Measurements from ENCODE around the gene PRPF6. TPM values are rescaled to one million over a fixed set of nuclear protein-coding genes. Genes with fewer than 3 reads are reported as not detected.

The PRPF6 gene
- total RNA-seq, 2 experiments from 2014 or later = 50.6 to 51.3 TPM

DNA sequence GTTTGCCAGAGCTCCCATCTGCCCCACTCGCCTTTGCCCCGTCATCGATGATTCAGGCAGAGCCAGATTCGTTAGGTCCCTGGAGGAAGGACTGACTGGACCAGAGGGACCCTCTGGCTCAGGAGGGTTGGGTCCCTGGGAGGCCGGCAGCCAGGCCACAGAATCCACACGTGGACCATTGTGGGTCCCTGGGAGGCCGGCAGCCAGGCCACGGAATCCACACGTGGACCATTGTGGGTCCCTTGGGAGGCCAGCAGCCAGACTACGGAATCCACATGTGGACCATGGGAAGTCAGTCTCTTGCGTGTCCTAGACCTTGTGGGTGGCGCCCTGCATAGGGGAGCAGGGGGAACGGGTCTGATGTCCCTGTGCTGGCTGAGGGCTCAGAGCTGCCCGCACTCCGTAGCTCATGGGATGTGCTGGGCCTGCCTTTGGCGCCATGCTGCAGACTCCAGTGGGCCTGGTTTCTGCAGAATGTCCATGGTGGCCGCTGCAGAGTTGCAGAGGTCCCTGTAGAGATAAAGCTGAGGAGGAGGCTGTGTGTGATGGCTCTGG is 48.2 kb upstream of the PRPF6 start:
- Mint-ChIP-seq H3K27me3 (no peaks in the 10 kb centered on the region), H3K4me3 (no peak overlapping the region), H3K27ac (no peak overlapping the region), H3K4me1 (ENCODE audit: low read depth) (peaks cover 2% of the 10 kb centered on the region), H3K36me3 (ENCODE audit: low read depth) (peaks cover 70% of the 10 kb centered on the region), H3K9me3 (no peaks in the 10 kb centered on the region)
- no peak for DNase-seq
- ChIA-PET CTCF (no interaction called here), POLR2A (no interaction called here)
- no peaks in the 10 kb centered on the region for H3K27me3 ChIP-seq (ENCODE audit: control insufficient read depth in 1 of 2, insufficient read depth in 2 of 2, low read length in 2 of 2)
- H3K27ac ChIP-seq (ENCODE audit: low read depth in 1 of 2, low read length in 2 of 2) = no peak overlapping the region
- H3K9me3 ChIP-seq (ENCODE audit: control insufficient read depth in 1 of 2, insufficient read depth in 1 of 2, low read length in 2 of 2) = peaks cover 0 to 6% of the 10 kb centered on the region in 2 experiments
- ATAC-seq (ENCODE audit: poor library complexity) = no peak
- peaks cover 76% of the 10 kb centered on the region for H3K36me3 ChIP-seq (ENCODE audit: insufficient read depth, low read length)
- intact Hi-C loops (cut with DNase I, micrococcal nuclease) = no loop called here
- no peak overlapping the region for H3K4me3 ChIP-seq (ENCODE audit: low read length)
- TF ChIP-seq, protein P1, sequence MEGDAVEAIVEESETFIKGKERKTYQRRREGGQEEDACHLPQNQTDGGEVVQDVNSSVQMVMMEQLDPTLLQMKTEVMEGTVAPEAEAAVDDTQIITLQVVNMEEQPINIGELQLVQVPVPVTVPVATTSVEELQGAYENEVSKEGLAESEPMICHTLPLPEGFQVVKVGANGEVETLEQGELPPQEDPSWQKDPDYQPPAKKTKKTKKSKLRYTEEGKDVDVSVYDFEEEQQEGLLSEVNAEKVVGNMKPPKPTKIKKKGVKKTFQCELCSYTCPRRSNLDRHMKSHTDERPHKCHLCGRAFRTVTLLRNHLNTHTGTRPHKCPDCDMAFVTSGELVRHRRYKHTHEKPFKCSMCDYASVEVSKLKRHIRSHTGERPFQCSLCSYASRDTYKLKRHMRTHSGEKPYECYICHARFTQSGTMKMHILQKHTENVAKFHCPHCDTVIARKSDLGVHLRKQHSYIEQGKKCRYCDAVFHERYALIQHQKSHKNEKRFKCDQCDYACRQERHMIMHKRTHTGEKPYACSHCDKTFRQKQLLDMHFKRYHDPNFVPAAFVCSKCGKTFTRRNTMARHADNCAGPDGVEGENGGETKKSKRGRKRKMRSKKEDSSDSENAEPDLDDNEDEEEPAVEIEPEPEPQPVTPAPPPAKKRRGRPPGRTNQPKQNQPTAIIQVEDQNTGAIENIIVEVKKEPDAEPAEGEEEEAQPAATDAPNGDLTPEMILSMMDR (IDR thresholded peaks at IDR 0.05) = no peak
- H3K4me1 ChIP-seq (ENCODE audit: insufficient read depth, low read length) = no peaks in the 10 kb centered on the region

DNA sequence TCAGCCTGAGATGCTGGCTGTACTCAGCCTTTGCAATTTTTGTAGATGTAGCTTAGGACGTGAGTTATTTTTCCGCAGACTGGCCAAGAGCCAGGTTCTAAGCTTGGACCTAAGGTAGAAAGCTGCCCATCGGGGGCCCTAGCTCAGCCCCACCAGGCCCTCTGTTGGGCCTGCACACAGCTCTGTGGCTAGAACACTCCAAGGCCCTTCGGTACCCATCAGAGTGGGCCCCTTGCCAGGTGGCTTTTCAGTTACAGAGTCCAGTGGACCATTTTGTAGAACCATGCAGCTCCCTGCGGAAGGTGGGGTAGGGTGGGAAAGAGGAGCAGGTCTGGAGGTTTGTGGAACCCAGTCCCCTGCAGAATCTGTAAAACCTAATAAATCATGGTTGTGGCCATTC is 47.3 kb upstream of the PRPF6 start:
- Mint-ChIP-seq H3K27me3 (no peaks in the 10 kb centered on the region), H3K4me3 (no peak overlapping the region), H3K27ac (no peak overlapping the region), H3K4me1 (ENCODE audit: low read depth) (peaks cover 5% of the 10 kb centered on the region), H3K9me3 (no peaks in the 10 kb centered on the region), H3K36me3 (ENCODE audit: low read depth) (peaks cover 67% of the 10 kb centered on the region)
- Histone ChIP-seq H3K27ac (ENCODE audit: low read depth in 1 of 2, low read length in 2 of 2) (no peak overlapping the region), H3K36me3 (ENCODE audit: insufficient read depth, low read length) (peaks cover 67% of the 10 kb centered on the region), H3K4me3 (ENCODE audit: low read length) (no peak overlapping the region), H3K9me3 (ENCODE audit: control insufficient read depth in 1 of 2, insufficient read depth in 1 of 2, low read length in 2 of 2) (peaks cover 0 to 6% of the 10 kb centered on the region in 2 experiments), H3K27me3 (ENCODE audit: control insufficient read depth in 1 of 2, insufficient read depth in 2 of 2, low read length in 2 of 2) (no peaks in the 10 kb centered on the region), H3K4me1 (ENCODE audit: insufficient read depth, low read length) (no peaks in the 10 kb centered on the region)
- TF ChIP-seq, protein P1 (IDR thresholded peaks at IDR 0.05) = no peak
- ChIA-PET CTCF (no interaction called here), POLR2A (no interaction called here)
- no peak for ATAC-seq (ENCODE audit: poor library complexity)
- DNase-seq = peak in 1 of 14 experiments; percentile 3
- intact Hi-C loops (cut with DNase I, micrococcal nuclease) = no loop called here

DNA sequence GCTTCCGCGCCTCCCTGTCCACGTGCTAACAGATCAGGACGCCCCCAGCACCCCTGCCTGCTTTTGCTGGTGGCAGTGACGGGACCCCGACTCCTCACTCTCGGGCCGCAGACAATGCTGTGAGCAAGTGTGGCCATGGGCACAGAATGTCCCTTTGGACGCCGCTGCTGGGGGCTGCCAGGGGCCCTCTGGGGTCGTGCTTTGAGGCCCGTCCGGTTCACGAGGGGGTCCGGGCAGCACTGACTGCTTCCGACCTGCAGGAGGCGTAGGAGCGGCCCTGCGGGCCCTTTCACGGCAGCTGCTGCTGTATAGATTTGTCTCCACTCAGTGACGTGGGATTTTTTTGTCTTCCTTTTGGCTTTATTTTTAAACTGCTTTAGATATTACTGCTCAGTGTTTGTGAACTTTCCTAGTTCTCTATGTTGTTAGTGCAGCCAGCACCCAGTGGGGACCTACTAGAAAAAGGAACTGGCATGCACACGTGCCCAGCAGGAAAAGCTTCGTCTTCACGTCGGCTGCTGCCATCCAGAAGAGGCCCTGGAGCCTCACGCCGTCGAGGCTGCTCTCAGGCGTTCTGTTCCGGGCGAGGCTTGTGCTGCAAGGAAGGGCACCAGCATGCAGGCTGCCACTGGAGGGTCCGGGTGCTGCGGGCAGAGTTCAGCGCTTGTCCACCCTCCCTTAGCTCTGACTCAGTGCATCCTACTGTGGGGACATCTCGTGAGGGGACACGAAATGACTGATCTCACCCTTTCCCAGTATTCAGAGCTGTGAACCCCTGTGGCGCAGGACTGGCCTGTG is 46.5 kb upstream of the PRPF6 start:
- CTCF ChIA-PET = no interaction called here
- peaks cover 60% of the 10 kb centered on the region for H3K36me3 Mint-ChIP-seq (ENCODE audit: low read depth)

More for the DNA sequence above, 46.5 kb upstream of the PRPF6 start:
- Histone ChIP-seq H3K4me3 (ENCODE audit: low read length) (no peak overlapping the region), H3K4me1 (ENCODE audit: insufficient read depth, low read length) (no peaks in the 10 kb centered on the region), H3K9me3 (ENCODE audit: control insufficient read depth in 1 of 2, insufficient read depth in 1 of 2, low read length in 2 of 2) (peaks cover 0 to 6% of the 10 kb centered on the region in 2 experiments), H3K27ac (ENCODE audit: low read depth in 1 of 2, low read length in 2 of 2) (no peak overlapping the region), H3K27me3 (ENCODE audit: control insufficient read depth in 1 of 2, insufficient read depth in 2 of 2, low read length in 2 of 2) (no peaks in the 10 kb centered on the region), H3K36me3 (ENCODE audit: insufficient read depth, low read length) (peaks cover 60% of the 10 kb centered on the region)
- H3K4me3 Mint-ChIP-seq = no peak overlapping the region
- ATAC-seq (ENCODE audit: poor library complexity) (no peak), DNase-seq (peak in 1 of 14 experiments; percentile 33)
- intact Hi-C loops (cut with DNase I, micrococcal nuclease) = no loop called here
- peaks cover 5% of the 10 kb centered on the region for H3K4me1 Mint-ChIP-seq (ENCODE audit: low read depth)
- no peak overlapping the region for H3K27ac Mint-ChIP-seq
- H3K9me3 Mint-ChIP-seq = no peaks in the 10 kb centered on the region
- TF ChIP-seq, protein P1 (IDR thresholded peaks at IDR 0.05) = peak; percentile 22
- POLR2A ChIA-PET = no interaction called here
- H3K27me3 Mint-ChIP-seq = no peaks in the 10 kb centered on the region
